K562 (cell line): ENCODE measurements around the gene IFNA5.

Experiments used
- JUNB ChIP-seq: fragments of 450-650 bp; formaldehyde crosslinking; conservative IDR thresholded peaks from 2 replicates; pipeline ENCODE4 v1.4.0; 2020; ENCODE audit warnings: mild to moderate bottlenecking
- NR1H2 ChIP-seq: sonication (generic); formaldehyde crosslinking; IDR thresholded peaks from 2 replicates; pipeline ENCODE4 v1.4.0; 2020; ENCODE audit warnings: mild to moderate bottlenecking, missing genetic modification reagents
- PTBP1 ChIP-seq: fragments of 200-400 bp; formaldehyde crosslinking; IDR thresholded peaks from 2 replicates; pipeline ENCODE4 v1.6.1; 2017; ENCODE audit warnings: low read depth, low read length
- REST ChIP-seq, 2 experiments: fragments of 450-650 bp; formaldehyde crosslinking in 1 of 2; IDR thresholded peaks; 2 replicates each; pipeline versions ENCODE4 v1.4.0 to v1.6.1; 2014 to 2020; ENCODE audit warnings: mild to moderate bottlenecking in 2 of 2, borderline replicate concordance in 1 of 2, low read depth in 1 of 2
- SMARCA5 ChIP-seq: fragments of 450-650 bp; IDR thresholded peaks from 2 replicates; pipeline ENCODE4 v1.6.1; 2016
- THAP12 ChIP-seq: fragments of 250-450 bp; sonication (Bioruptor Pico); IDR thresholded peaks from 2 replicates; pipeline ENCODE4 v1.9.0; 2021; ENCODE audit warnings: mild to moderate bottlenecking, inconsistent platforms
- YY1 ChIP-seq, 3 experiments: IDR thresholded peaks; 2 replicates each; pipeline ENCODE4 v1.6.1; 2011; ENCODE audit warnings: low read length in 2 of 3, mild to moderate bottlenecking in 2 of 3, moderate library complexity in 2 of 3, borderline replicate concordance in 1 of 3, control low read depth in 1 of 3, low read depth in 1 of 3; ENCODE audit not compliant: insufficient read depth in 3 of 3, insufficient replicate concordance in 2 of 3, control insufficient read depth in 1 of 3, insufficient read length in 1 of 3; ENCODE audit errors: extremely low read depth in 1 of 3
- ZNF121 ChIP-seq: sonication (generic); formaldehyde crosslinking; conservative IDR thresholded peaks from 2 replicates; pipeline ENCODE4 v1.8.0; 2022; ENCODE audit warnings: missing genetic modification reagents
- ZNF3 ChIP-seq: fragments of 250-450 bp; sonication (Bioruptor Pico); IDR thresholded peaks from 2 replicates; pipeline ENCODE4 v1.5.0; 2021; ENCODE audit warnings: mild to moderate bottlenecking, moderate library complexity

GRCh38 chr9:21266733-21267484, 38.2 kb downstream of the IFNA5 start:
- TF ChIP-seq THAP12 (CRISPR knock-in tag) (no peak), YY1 (IDR thresholded peaks at IDR 0.05; ENCODE audit: borderline replicate concordance in 1 of 3, control insufficient read depth in 1 of 3, extremely low read depth in 1 of 3, insufficient read depth in 3 of 3, insufficient read length in 1 of 3, insufficient replicate concordance in 2 of 3, low read depth in 1 of 3, low read length in 2 of 3) (no peak), REST (IDR thresholded peaks at IDR 0.05; ENCODE audit: borderline replicate concordance) (no peak), REST (CRISPR knock-in tag; IDR thresholded peaks at IDR 0.05; ENCODE audit: low read depth) (no peak), NR1H2 (CRISPR knock-in tag) (no peak), ZNF121 (no peak), JUNB (no peak), SMARCA5 (no peak), PTBP1 (no peak), ZNF3 (CRISPR knock-in tag) (no peak)
